ENCODE data around the gene HPSE2. TPM values are rescaled to one million over a fixed set of nuclear protein-coding genes. Genes with fewer than 3 reads are reported as not detected.

The HPSE2 gene
- total RNA-seq, 1 experiment from 2014 or later: 0.20 TPM

GRCh38 chr10:98861962-98862361 is 373.7 kb downstream of the HPSE2 start:
- Histone ChIP-seq H3K9ac (ENCODE audit: extremely low read depth, insufficient read length, low read length) (no peak overlapping the region), H3K23ac (ENCODE audit: insufficient read length, low read depth, low read length) (no peak overlapping the region), H3T11ph (ENCODE audit: low read length) (no peak overlapping the region), H3K79me2 (ENCODE audit: insufficient read depth, low read length) (no peaks in the 10 kb centered on the region; the same call in 1 of the 2 replicates), H2BK5ac (ENCODE audit: insufficient read length, low read length) (no peak overlapping the region), H2BK20ac (ENCODE audit: low read depth, low read length, poor library complexity, severe bottlenecking) (no peak overlapping the region), H2BK15ac (ENCODE audit: low read depth, low read length) (no peak overlapping the region), H2BK120ac (ENCODE audit: low read depth, low read length, poor library complexity, severe bottlenecking) (no peak overlapping the region), H4K5ac (ENCODE audit: insufficient read length, low read depth, low read length) (no peak overlapping the region), H3K56ac (ENCODE audit: insufficient read length, low read depth, low read length) (no peak overlapping the region), H4K20me1 (ENCODE audit: control insufficient read depth, insufficient read depth, insufficient read length) (no peaks in the 10 kb centered on the region), H3K4ac (ENCODE audit: low read depth, low read length) (no peak overlapping the region), H3K18ac (ENCODE audit: insufficient read length, low read depth, low read length) (no peak overlapping the region), H2AK5ac (ENCODE audit: insufficient read length, low read length) (no peak overlapping the region), H4K8ac (replicated peaks; ENCODE audit: insufficient read length, low read depth, low read length) (no peak overlapping the region), H3K4me2 (ENCODE audit: insufficient read depth, insufficient read length, low read length) (no peak overlapping the region), H2AFZ (ENCODE audit: low read length) (no peak overlapping the region), H3K79me1 (ENCODE audit: insufficient read depth, low read depth, low read length, poor library complexity, severe bottlenecking) (no peaks in the 10 kb centered on the region), H3K27me3 (ENCODE audit: insufficient read depth, low read length) (no peaks in the 10 kb centered on the region), H4K91ac (ENCODE audit: insufficient read length, low read depth, low read length) (no peak overlapping the region), H3K9me3 (ENCODE audit: control insufficient read depth, low read depth, low read length) (no peaks in the 10 kb centered on the region), H3K4me1 (ENCODE audit: insufficient read depth, low read length) (no peaks in the 10 kb centered on the region), H3K23me2 (ENCODE audit: insufficient read length, low read depth, low read length, poor library complexity, severe bottlenecking) (no peaks in the 10 kb centered on the region), H2BK12ac (ENCODE audit: insufficient read length, low read depth, low read length) (no peak overlapping the region), H3K14ac (ENCODE audit: insufficient read depth, low read length) (no peak overlapping the region), H3K27ac (ENCODE audit: insufficient read length, low read depth, low read length) (no peak overlapping the region)
- Mint-ChIP-seq H3K36me3 (ENCODE audit: insufficient read depth in 1 of 3, low read depth in 3 of 3) (peaks cover 0 to 5% (median 4%) of the 10 kb centered on the region in 3 experiments; a peak in 2 of 7 replicates), H3K27ac (no peak overlapping the region), H3K27me3 (ENCODE audit: low read depth) (no peaks in the 10 kb centered on the region), H3K4me3 (no peak overlapping the region), H3K4me1 (no peaks in the 10 kb centered on the region), H3K9me3 (peaks cover 9 to 11% of the 10 kb centered on the region in 2 experiments)
- DNase-seq: no peak
- TF ChIP-seq CTCF (conservative IDR thresholded peaks at IDR 0.05): no peak
- no CpG with 5 or more reads among the region's 2 CpGs for WGBS (ENCODE audit: extremely low coverage, insufficient read length, low lambda C conversion rate)
